Gastroesophageal sphincter (tissue), 4 donors: ENCODE results near the gene USHBP1. TPM values are rescaled to one million over a fixed set of nuclear protein-coding genes. Genes with fewer than 3 reads are reported as not detected.
A peak's percentile ranks its signal among the peaks of the same experiment; 100 is the strongest.

ENCODE experiments used
- ATAC-seq: fragments of 150-250 bp; one replicate; pipeline ENCODE4 v1.9.1; 2016; ENCODE audit warnings: mild to moderate bottlenecking, moderate library complexity
- H3K27ac ChIP-seq, 4 donors: fragments of 200-600 bp; sonication (generic) in 3 of 4; 1 replicate in 3 of 4; 2 replicates in 1 of 4; pipeline ENCODE4 v1.5.1; 2016 to 2019
- H3K27me3 ChIP-seq: fragments of 200-600 bp; sonication (generic); one replicate; pipeline ENCODE4 v1.5.1; 2019
- H3K36me3 ChIP-seq, 2 donors: fragments of 200-600 bp; sonication (generic); one replicate each; pipeline ENCODE4 v1.5.1; 2019; ENCODE audit warnings: control low read depth in 1 of 2
- H3K4me1 ChIP-seq, 3 donors: fragments of 200-600 bp; sonication (generic); 1 replicate in 2 of 3; 2 replicates in 1 of 3; pipeline ENCODE4 v1.5.1; 2016 to 2019; ENCODE audit warnings: control low read depth in 2 of 3
- H3K4me3 ChIP-seq, 2 donors: fragments of 200-600 bp; sonication (generic); one replicate each; pipeline ENCODE4 v1.5.1; 2019; ENCODE audit warnings: mild to moderate bottlenecking in 1 of 2, moderate library complexity in 1 of 2
- H3K9me3 ChIP-seq, 3 donors: fragments of 200-600 bp; sonication (generic); one replicate each; pipeline ENCODE4 v1.5.1; 2017 to 2019; ENCODE audit warnings: control low read depth in 2 of 3
- EP300 ChIP-seq: sonication (generic); formaldehyde crosslinking; IDR thresholded peaks from one replicate; pipeline ENCODE4 v1.6.1; 2017; ENCODE audit warnings: antibody characterized with exemption, mild to moderate bottlenecking
- POLR2A ChIP-seq, 2 donors: fragments of 450-650 bp; IDR thresholded peaks; one replicate each; pipeline ENCODE4 v1.6.1; 2017; ENCODE audit warnings: antibody characterized with exemption in 2 of 2, mild to moderate bottlenecking in 2 of 2, moderate library complexity in 1 of 2
- POLR2AphosphoS5 ChIP-seq: sonication (generic); formaldehyde crosslinking; IDR thresholded peaks from one replicate; pipeline ENCODE4 v1.6.1; 2017; ENCODE audit warnings: antibody characterized with exemption
- WGBS, 2 donors: methylation state at CpG; one replicate each; pipeline ENCODE4 v1.1.5; 2018; ENCODE audit warnings: low coverage in 1 of 2; 5-methylcytosine and 5-hydroxymethylcytosine counted together
- total RNA-seq, 4 donors: library from RNA; depleted of rRNA; stranded (reverse); fragments of >200 nt; gene quantifications; one replicate each; pipeline ENCODE4 v1.1.0, GENCODE V29; 2016
- TF ChIP-seq, protein P1 (sequence below), 4 experiments: fragments of 200-600 bp in 2 of 4; fragments of 450-650 bp in 2 of 4; sonication (generic) in 1 of 4; IDR thresholded peaks; one replicate each; pipeline ENCODE4 v1.5.1; 2017 to 2019; ENCODE audit warnings: antibody characterized with exemption in 4 of 4, mild to moderate bottlenecking in 2 of 4, moderate library complexity in 2 of 4

The USHBP1 gene
- total RNA-seq, 4 donors from 2014 or later = 4.6 to 9.6 (median 5.1) TPM

DNA sequence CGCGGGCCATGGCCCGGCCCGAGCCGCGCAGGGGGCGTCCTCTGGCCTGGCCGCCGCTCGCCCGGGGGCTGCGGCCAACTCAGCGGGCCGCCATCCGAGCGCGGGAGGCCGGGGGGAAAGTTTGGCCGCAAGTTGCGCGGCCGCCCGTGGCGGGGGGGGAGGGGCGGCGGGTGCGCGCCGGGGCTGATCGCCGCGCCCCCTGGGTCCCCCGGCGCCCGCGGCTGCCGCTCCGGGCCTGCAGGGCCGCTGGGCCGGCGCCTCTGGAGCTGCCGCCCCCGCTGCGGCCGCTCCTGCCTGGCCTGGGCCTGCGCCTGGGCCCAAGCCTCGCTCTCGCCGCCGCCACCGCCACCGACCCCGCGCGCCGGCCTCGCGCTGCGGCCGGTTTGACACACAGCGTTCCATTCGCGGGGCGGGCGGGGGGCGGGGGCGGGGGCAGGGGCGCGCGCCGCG, 19.0 kb downstream of the USHBP1 start, which contains the start of gene NR2F6:
Gene NR2F6, minus strand, starts transcription at position 385 of the 450 bp plus-strand sequence. CDS start 699 bp downstream, outside the sequence.
- Histone ChIP-seq H3K4me1 (peaks cover 0 to 62% (median 31%) of the 10 kb centered on the region in 3 donors), H3K27ac (peak within 1 kb of the TSS; percentile 74 to 94 (median 86)), H3K36me3 (peaks cover 0 to 3% of the 10 kb centered on the region in 2 donors), H3K27me3 (no peaks in the 10 kb centered on the region), H3K9me3 (no peaks in the 10 kb centered on the region), H3K4me3 (peak within 1 kb of the TSS; percentile 92 to 93)
- peak; percentile 23 to 54 for TF ChIP-seq POLR2A (IDR thresholded peaks at IDR 0.05)
- TF ChIP-seq POLR2AphosphoS5 = peak; percentile 53
- TF ChIP-seq EP300 = no peak
- TF ChIP-seq, protein P1, sequence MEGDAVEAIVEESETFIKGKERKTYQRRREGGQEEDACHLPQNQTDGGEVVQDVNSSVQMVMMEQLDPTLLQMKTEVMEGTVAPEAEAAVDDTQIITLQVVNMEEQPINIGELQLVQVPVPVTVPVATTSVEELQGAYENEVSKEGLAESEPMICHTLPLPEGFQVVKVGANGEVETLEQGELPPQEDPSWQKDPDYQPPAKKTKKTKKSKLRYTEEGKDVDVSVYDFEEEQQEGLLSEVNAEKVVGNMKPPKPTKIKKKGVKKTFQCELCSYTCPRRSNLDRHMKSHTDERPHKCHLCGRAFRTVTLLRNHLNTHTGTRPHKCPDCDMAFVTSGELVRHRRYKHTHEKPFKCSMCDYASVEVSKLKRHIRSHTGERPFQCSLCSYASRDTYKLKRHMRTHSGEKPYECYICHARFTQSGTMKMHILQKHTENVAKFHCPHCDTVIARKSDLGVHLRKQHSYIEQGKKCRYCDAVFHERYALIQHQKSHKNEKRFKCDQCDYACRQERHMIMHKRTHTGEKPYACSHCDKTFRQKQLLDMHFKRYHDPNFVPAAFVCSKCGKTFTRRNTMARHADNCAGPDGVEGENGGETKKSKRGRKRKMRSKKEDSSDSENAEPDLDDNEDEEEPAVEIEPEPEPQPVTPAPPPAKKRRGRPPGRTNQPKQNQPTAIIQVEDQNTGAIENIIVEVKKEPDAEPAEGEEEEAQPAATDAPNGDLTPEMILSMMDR (IDR thresholded peaks at IDR 0.05) = no peak
- no CpG with 5 or more reads among the region's 72 CpGs for WGBS, 2 donors
- ATAC-seq = no peak

DNA sequence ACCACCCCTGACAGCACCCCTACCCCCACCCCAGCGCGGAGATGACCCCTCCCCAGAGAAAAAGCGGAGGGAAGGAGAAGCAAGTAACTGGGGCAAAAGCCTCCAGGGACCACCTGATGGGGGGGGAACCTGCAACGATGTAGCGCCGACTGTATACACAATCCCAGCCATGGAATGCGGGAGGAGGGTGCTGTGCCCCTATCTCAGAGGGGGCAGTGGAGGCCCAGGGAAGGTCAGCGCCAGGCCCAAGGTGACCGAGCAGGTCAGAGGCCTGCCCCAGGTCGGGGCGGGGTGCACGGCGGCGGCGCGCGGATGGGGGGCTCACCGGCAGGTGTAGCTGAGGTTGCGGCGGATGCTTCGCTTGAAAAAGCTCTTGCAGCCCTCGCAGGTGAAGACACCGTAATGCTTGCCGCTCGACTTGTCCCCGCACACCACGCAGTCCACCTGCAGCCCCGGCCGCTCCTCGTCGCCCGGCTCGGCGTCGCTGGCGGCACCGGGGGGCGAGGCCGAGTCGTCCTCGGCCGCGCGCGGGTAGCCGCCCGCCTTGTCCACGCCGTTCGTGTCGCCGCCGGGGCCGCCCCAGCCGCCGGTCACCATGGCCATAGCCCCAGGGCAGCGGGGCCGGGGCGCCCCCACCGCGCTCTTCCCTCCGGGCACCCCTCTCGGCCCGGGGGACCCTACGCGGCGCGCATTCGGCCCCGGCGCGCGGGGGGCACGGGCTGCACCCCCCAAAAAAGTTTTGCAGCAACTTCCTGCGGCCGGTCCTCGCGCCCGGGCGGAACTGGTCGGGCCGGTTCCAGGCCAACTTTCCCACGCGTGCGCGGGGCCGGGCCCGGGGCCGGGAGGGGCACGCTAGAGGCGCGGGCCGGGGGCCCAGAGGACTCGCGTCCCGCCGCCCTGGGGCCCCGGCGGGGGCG, 19.7 kb downstream of the USHBP1 start:
- 0% methylated on average over 10 of the region's 100 CpGs; no CpG with 5 or more reads in 1 of the 2 donors for WGBS, 2 donors
- Histone ChIP-seq H3K27ac (peak overlapping the region; percentile 74 to 94 (median 86)), H3K27me3 (no peaks in the 10 kb centered on the region), H3K4me1 (peaks cover 0 to 62% (median 31%) of the 10 kb centered on the region in 3 donors), H3K9me3 (no peaks in the 10 kb centered on the region), H3K36me3 (peaks cover 0 to 10% of the 10 kb centered on the region in 2 donors), H3K4me3 (peak overlapping the region; percentile 92 to 93)
- ATAC-seq = peak; percentile 9
- no peak for TF ChIP-seq POLR2A (IDR thresholded peaks at IDR 0.05)

DNA sequence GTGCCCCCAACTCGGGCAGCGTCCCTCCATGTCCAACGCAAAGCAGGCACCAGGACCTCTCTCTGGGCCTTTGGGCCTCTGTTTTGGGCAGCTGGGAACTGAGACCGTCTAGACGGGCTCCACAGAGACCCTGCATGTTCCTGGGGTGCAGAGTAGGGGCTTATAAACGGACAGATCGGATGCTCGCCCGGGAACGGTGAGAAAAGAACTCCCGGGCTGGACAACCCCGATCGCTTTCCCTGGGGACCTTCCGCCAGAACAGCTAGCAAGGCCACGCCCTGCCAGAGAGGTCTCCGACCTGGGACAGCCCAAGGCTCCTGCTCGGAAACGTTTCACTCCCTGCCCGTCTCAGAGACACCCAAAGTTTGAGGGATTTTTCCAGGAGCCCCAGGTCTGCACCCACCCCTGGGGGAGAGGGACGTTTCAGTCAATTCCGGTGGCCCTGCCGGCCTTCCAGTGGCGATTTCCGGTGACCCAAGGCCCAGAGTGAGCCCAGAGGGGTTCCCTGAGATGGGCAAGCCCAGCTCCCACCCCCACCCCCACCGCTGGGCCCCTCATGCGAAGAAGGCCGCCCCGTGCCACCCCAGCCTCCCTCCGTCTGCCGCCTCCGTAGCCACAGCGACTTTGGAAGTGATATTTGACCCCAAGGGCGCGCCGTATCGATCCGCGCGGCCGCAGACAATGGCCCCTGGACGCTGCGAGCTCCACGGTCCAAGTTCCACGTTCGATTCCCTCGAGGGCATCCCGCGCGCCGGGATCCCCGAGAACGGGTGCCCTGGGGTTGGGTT, 20.5 kb downstream of the USHBP1 start:
- TF ChIP-seq EP300 (no peak), POLR2A (IDR thresholded peaks at IDR 0.05) (no peak), POLR2AphosphoS5 (no peak)
- TF ChIP-seq, protein P1 (IDR thresholded peaks at IDR 0.05) = no peak
- H3K27me3 ChIP-seq = no peaks in the 10 kb centered on the region
- peak overlapping the region; percentile 74 to 94 (median 86) for H3K27ac ChIP-seq
- H3K9me3 ChIP-seq = no peaks in the 10 kb centered on the region
- H3K4me1 ChIP-seq = peaks cover 0 to 62% (median 31%) of the 10 kb centered on the region in 3 donors
- peak; percentile 20 for ATAC-seq
- peak overlapping the region; percentile 92 to 93 for H3K4me3 ChIP-seq
- whole genome bisulfite sequencing, 2 donors = 0% methylated on average over 2 of the region's 52 CpGs; no CpG with 5 or more reads in 1 of the 2 donors
- peaks cover 0 to 19% of the 10 kb centered on the region in 2 donors for H3K36me3 ChIP-seq

DNA sequence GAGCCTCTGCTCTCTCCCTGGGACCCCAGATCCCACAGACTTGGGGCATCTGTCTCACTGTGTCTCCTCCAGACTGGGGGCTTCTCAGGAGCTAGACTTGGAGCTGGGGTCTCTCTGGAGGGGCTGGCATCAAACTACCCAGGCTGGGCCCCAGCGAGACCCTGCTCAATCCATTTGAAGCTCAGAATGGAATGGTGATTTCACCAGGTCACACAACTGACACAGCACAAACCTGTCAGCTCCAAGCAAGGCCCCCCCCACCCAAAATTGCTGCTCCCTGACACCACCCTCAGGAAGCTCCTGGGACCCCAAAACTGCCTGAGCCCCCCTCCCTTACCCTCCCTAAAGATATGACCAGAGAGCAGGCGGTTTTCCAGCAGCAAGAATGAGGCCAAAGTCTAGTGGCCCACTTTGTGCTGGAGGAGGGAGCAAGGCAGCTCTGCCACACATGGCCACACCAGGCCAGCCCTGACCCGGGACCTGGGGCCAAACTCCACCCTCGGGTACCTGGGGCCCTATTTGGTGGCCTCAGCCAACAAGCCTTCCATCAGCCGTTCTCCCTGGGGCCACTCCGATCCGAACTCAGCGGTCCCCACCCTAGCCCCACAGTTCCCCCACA, 21.2 kb downstream of the USHBP1 start:
- H3K27ac ChIP-seq = peak overlapping the region; percentile 74 to 94 (median 86)
- H3K9me3 ChIP-seq = no peaks in the 10 kb centered on the region
- H3K4me3 ChIP-seq = peak overlapping the region; percentile 92 to 93
- H3K36me3 ChIP-seq = peaks cover 0 to 26% of the 10 kb centered on the region in 2 donors
- peaks cover 0 to 60% (median 31%) of the 10 kb centered on the region in 3 donors for H3K4me1 ChIP-seq
- WGBS, 2 donors = 40% methylated on average over 2 of the region's 8 CpGs; no CpG with 5 or more reads in 1 of the 2 donors
- no peak for ATAC-seq
- TF ChIP-seq EP300 = no peak
- no peak for TF ChIP-seq POLR2AphosphoS5
- TF ChIP-seq, protein P1 (IDR thresholded peaks at IDR 0.05) = no peak
- TF ChIP-seq POLR2A (IDR thresholded peaks at IDR 0.05) = no peak
- H3K27me3 ChIP-seq = no peaks in the 10 kb centered on the region
